GM12874 (cell line): ENCODE measurements around the gene GPR158.

Source experiments
- CTCF ChIP-seq: IDR thresholded peaks from 2 replicates; pipeline ENCODE4 v1.5.1; 2011; ENCODE audit warnings: low read depth, mild to moderate bottlenecking, control low read depth, low read length, moderate library complexity; ENCODE audit not compliant: insufficient read depth

The GPR158 gene

GRCh38 chr10:25562547-25562946 is 387.7 kb downstream of the GPR158 start:
- TF ChIP-seq CTCF = no peak

GRCh38 chr10:25564351-25564750 is 389.6 kb downstream of the GPR158 start:
- TF ChIP-seq CTCF = no peak

GRCh38 chr10:25565570-25565969 is 390.8 kb downstream of the GPR158 start:
- no peak for TF ChIP-seq CTCF

GRCh38 chr10:25573316-25573715 is 398.5 kb downstream of the GPR158 start:
- no peak for TF ChIP-seq CTCF

GRCh38 chr10:25575343-25575742 is 400.5 kb downstream of the GPR158 start:
- no peak for TF ChIP-seq CTCF

- no peak for TF ChIP-seq CTCF
These were observed 403.3 kb downstream of the GPR158 start for GRCh38 chr10:25578061-25578460.

GRCh38 chr10:25582961-25583360 is 408.2 kb downstream of the GPR158 start:
- TF ChIP-seq CTCF = no peak

GRCh38 chr10:25600651-25601050 is 425.9 kb downstream of the GPR158 start:
- TF ChIP-seq CTCF = no peak
